HS-5 (cell line): ENCODE results near the gene HIP1.
"Not testable (repeated sequence)": the region's sequence is repeated elsewhere in the genome, so short reads cannot be mapped to it uniquely, and the experiment has no call there.

Experiments used
- DNase-seq: peaks from one replicate; pipeline ENCODE4 v3.0.0-alpha.2; 2012; ENCODE audit warnings: low read depth

HIP1 gene

DNA sequence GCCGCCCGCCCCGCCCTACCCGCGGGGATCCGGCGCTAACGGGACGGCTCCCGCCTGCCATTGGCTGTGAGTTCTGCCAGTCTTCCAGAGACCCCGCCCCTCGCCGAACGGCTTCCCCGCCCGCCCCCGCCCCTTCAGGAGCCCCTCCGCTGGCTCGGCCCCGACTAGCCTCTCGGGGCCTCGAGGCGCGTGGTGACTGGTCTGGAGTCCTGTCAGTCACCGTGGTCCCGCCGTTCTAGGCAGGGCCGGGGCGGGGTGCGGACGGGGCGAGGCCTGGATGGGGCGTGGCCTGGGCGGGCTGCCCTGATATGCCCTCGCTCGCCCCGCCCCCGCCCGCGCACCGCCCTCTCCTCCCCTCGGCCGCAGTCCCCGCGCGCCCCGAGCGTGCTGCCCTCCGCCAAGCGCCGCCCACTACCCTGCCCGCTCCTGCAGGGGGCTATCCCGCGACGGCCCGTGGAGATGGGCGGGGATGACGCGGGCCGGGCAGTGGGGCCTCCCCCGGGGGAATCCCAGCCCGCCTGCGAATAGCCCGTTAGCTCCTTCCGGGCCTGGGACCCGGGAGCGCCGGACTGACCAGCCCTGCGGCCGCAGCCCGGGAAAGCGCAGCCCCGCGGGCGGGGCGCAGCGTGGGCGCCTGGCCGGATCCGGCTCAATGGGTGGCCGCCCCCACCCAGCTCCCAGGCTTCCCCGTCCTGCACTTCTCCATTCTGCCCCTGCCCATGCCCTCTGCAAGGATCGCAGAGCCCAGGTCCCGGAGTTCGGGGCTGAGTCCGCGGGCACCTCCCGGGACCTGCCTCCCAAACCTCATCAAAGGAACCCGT lies 444 bp upstream of the HIP1 start:
- peak; percentile 87 for DNase-seq

DNA sequence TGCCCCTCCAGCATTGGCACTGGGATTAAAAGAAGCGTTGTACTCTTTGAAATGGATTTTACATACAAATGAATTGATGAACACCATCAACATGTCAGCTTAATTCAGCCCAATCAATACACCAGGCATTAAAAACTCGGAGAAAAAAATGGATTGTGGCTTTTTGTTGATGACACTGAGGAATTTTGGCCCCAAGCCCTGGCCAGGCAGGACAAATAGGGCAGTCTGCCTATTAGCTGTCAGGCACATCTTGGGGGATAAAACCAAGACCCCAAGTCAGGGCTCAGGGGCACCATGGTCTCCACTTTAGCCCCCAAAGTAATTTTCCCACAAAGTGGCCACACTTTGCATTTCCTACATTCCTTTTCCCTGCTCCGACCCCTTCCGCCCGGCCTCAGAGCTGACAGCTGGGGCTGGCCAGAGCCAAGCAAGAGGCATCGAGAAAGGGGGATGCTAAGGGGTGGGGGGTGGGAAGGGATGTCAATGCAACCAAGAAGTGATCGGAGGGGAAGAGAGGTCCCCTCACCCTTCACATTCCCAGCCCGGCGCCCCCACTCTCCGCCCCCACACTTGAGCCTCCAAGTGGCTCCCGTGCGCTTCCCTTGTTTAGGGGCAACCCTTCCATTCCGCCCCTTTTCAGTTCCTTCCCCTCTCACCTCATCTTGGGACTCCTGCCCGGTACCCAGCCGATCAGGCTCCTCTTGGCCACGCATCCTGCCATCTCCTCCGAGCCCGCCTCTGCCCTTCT lies 711 bp downstream of the HIP1 start:
- no peak for DNase-seq

DNA sequence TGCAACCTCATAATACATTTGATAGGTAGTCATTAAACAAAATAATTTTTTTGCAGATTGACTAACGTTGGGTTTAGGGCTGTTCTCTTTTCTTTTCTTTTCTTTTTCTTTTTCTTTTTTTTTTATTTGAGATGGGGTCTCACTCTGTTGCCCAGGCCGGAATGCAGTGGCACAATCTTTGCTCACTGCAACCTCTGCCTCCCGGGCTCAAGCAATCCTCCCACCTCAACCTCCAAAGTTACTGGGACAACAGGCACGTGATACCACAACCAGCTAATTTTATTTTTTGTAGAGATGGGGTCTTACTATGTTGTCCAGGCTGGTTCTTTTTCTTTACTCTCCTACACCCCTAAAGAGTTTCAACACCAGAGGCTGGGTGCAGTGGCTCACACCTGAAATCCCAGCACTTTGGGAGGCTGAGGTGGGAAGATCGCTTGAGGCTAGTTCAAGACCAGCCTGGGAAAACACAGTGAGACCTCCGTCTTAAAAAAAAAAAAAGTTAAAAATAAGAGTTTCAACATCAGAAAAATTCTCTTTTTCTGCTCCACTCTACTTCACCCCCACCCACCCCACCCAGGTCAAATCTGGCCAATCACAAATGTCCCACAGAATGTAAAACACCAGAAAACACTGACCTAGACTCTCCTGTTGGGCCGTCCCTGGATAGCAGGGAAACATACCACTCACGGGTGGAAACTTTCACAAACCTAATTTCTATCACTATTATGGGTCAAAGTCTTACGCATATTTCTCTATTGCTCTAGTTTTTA lies 3.0 kb downstream of the HIP1 start:
- no peak for DNase-seq

DNA sequence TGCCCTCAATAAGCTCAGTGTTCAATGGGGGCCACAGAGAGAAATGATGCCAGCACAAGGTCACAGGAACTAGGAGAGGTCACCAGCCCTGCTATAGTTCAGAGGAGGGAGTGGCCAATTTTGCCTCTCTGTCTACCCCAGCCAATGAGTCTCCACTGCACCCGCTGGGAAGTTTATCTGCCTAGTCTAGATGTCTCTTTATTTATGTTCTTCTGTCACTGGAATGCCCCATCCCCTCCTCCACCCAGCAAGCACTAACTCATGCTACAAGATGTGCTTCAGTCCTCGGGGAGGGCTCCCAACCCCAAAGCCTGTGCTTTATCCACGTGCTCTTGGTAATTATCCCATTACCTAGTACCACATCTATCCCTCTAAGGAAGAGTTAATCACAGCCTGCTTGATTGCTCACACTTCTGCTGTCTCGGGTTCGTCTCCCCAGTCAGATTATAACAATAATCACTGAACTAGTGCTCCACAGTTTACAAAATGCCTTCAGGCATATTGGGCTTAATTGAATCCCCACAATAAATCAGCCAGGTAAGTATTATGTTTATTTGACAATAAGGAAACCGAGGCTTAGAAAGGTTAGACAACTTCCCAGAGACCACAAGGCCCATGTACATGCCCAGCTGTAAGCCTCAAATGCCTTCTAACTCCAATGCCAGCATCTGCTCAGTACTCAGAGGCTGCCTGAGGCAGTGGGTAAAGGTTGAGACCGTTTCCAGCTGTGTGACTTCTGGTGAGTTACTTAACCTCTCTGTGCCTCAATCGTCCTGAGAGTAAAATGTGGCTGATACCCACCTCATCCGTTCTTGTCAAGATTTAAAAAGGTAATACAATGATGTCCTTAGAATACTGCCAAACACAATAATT lies 3.9 kb downstream of the HIP1 start:
- DNase-seq = no peak

DNA sequence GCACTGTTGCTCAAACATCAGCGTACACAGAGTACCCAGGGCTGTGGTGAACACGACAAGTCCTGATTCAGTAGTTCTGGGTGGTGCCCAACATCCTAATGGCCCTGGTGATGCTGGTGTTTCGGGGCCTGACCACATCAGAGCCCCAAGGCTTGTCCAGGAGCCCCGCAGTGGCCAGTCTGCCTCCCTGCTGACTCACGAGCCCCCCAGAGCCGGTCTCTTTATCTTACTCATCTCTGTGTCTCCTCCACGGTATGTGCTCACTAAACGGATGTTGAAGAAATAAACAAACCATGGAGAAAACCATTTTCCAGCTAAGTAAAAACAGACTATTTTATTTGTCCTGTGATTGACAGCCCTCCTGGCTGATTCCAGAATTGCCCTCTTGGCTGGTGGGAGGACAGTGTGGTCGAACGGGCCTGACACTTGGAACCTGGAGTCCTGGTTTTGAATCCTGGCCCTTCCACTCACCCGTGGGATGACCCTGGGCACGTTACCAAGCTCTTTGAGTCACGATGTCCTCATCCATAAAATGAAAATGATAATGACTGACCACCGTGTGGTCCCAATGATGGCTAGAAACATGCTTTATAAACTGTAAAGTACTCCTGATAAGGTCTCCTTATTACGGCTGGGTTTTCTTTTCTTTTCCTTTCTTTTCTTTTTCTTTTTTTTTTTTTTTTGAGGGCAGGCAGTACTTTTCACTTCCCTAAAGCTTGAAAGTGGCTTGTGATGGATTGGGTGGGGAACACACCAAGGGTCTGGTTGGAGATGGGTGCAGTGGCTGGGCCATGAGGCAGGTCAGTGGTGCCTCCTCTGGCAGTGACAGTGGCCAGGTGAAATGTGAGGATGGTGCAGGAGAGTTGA lies 5.7 kb downstream of the HIP1 start:
- DNase-seq = peak; percentile 93

DNA sequence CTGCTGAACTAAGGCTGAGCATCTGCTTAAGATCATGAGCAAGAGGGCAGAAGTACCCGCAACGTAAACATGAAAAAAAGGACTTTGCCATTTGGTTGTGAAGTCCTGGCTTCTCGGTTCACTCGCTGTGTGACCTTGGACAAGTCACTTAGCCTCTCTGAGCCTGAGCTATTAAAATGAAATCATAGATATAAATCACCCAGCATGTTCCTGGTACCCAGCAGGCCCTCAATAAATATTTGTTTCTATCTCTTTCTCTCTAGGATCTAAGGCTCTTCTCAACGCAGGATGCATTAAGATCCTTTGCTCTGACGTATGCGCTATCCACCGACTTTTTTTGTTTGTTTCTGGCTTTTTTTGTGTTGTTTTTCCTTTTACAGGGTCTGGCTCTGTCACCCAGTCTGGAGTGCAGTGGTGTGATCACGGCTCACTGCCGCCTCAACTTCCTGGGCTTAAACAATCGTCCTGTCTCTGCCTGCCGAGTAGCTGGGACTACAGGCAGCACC lies 6.7 kb downstream of the HIP1 start:
- no peak for DNase-seq

DNA sequence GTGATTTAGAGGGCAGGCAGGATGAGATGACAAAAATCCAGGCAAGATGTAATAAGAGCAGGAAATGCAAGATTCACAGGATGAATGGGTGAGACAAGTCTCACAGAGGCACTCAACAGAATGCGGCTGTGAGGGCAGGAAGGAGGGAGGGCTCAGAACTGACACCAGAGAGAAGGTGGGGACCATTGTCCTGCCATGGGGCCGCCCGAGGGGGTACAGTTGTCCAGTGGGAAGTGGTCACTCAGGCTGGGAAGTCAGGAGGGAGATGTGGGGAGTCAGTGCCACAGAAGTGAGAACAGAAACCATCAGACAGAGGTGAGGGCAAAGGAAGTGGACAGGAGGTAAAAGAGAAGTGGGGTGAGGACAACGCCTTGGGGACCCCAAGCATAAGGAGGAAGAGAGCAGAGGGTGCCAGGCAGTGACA lies 8.9 kb downstream of the HIP1 start:
- no peak for DNase-seq

DNA sequence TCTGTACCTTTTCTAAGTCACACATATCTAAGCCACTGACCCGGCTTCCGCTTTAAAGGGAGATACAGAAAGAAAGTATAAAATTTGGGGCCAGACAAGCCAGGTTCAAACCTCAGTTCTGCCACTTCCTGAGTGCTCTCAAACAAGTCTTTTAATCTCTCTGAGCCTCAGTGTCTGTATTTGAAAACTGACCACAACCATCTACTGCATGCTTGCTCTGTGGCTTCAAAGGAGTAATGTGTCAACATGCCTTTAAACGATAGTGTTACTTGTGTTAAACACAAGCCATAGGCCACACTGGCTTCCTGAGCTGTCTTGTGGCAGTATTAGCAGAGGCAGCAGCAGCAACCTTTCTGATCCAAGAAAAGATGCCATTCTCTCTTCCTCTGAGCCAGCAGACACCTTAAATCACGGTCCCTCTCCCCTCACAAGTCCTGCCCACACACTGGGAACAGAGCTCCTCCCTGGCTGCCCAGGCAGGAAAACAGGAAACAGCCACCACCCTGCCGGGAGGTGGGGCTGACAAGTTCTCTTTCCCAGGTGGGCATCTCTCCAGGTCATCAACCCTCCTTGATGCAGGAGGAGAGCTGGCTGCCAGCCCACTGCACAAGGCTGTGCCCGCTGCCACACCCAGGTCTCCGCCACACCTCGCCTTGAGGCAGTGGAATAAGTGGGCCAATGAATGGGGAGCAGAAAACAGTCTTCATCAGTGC lies 10.7 kb downstream of the HIP1 start:
- DNase-seq = no peak

DNA sequence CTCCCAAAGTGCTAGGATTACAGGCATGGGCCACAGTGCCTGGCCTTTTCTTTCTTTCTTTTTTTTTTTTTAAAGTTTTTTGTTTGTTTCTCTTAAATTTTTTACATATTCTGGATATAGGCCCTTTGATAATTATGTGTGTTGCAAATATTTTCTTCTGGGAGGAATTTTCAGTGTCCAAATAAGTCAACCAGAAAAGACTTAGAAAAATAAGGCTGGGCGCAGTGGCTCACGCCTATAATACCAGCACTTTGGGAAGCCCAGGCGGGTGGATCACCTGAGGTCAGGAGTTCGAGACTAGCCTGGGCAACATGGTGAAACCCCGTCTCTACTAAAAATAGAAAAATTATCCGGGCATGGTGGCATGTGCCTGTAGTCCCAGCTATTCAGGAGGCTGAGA lies 11.4 kb downstream of the HIP1 start:
- DNase-seq = not testable (repeated sequence)

DNA sequence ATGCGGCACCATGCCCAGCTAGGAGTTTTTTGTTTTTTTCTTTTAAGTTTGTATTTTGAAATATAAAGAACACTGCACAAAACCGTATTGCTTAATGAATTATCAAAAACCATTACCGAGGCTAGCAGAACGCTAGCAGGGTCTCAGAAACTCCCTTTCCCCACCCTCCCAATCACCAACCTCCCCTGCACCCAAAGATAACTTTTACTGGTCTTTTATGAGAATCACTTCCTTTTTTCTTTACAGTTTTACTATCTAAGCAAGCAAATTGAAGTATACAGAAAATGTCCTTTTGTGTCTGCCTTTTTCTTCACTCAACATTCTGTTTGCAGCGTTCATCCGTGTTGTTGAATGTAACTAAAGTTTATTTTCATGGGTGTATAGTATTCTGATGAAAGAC lies 13.4 kb downstream of the HIP1 start:
- no peak for DNase-seq

DNA sequence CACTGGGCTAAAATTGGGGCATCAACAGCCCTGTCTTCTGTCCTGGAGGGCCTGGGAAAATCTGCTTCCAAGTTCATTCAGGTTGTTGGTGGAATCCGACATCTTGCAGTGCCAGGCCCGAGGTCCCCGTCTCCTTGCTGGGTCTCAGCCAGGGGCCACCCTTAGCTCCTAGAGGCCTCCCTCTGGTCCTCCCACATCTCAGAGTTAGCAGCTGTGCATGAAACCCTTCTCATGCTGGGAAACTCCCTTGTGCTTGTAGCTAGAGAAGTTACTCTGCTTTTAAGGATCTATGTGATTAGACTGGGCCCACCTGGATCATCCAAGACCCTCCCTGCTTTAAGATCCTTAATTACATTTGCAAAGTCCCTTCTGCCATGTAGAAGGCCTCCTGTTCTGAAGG lies 15.3 kb downstream of the HIP1 start:
- DNase-seq = no peak

DNA sequence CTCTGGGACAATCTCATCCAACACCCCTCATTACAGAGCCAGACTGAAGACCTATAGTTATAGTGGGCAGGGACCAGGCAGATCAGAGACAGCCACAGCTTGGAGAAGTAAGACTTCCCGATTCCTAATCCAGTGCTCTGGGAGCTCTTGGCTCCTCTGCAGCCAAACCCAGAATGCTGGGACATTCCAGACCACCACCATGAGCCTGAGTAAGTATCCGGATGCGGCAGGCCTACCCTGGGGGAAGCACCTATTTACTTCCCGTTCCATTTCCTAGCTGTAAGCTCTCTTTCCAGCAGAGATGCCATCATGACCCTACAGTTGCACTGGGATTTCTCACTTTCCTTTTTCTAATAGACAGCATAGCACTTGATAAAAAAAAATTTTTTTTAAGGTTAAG lies 16.4 kb downstream of the HIP1 start:
- no peak for DNase-seq

DNA sequence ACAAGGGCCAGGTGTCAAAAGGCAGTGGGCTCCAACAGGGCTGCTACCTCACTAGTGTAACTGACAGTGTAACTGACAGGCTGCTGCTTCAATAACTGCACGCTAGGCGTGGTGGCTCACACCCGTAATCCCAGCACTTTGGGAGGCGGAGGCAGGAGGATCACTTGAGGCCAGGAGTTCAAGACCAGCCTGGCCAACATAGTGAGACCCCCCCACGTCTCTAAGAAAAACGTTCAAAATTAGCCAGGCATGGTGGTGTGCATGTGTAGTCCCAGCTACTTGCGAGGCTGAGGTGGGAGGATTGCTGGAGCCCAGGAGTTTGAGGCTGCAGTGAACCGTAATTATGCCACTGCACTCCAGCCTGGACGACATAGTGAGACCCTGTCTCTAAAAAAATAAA lies 16.8 kb downstream of the HIP1 start:
- not testable (repeated sequence) for DNase-seq

DNA sequence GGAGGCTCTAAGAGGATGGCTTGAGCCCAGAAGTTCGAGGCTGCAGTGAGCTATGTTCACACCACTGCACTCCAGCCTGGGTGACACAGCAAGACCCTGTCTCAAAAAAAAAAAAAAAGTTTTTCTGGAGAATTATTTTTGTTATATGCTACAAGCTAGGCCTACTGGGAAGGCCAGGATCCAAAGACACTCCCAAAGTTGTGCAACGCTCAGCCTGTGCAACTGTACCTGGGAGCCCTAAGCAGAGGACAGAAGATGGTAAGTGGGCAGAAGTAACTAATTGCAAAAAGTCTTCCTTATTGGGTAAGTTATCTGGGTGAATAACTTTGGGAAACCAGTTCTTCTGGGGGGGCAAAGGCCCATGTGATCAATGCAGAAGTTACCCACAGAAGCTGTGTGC lies 17.3 kb downstream of the HIP1 start:
- DNase-seq = no peak

DNA sequence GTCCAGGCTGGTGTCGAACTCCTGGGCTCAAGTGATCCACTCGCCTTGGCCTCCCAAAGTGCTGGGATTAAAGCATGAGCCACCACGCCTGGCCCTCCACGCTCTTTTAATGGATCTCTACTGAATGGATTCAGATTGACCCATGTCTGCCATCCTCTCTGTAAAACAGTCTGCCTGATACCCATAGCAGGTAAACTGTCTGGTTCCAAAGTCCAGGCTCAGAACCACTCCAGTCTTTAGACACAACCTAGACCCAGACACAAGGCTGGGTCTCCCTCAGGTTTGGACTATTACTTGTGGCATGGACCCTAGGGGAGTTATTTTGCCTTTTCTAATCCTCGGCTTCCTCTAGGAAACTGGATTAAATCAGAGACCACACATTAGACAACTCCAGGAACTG lies 19.1 kb downstream of the HIP1 start:
- no peak for DNase-seq

DNA sequence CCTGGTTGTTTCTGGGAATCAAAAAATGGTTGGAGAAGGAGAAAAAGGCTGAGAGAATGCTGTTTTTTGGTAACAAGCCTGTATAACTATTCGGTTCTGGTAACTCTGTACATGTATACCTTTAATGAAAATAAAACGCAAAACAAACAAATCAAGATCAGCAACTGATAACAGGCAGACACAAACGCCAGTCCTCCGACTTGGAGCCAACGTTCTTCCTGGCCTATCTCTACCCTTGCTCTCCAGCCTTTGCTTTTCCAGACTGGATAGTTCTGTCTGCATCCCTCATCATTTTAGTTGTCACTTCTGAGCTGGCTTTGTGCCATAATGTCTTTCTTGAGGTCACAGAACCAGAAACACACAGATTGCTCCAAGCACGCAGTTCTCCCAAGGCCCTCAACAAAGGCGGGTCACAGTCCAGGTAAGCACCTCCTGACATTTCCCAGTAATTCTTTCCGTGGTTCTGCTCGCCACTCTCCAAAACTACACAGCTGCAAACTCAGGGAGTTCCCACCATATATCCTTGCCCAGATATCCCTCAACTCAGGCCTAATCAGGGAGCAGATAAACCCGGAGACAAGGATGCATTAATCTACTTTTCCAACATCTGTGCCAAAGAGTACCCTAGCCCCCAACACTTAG lies 20.2 kb downstream of the HIP1 start:
- DNase-seq = no peak

DNA sequence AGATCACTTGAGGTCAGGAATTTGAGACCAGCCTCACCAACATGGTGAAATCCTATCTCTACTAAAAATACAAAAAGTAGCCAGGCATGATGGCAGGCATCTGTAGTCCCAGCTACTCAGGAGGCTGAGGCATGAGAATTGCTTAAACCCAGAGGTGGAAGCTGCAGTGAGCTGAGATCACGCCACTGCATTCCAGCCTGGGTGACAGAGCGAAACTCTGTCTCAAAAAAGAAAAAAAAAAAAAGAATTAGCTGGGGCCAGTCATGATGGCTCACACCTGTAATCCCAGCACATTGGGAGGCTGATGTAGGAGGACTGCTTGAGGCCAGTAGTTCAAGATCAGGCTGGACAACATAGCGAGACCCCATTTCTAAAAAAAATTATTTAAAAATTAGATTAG lies 21.0 kb downstream of the HIP1 start:
- peak; percentile 9 for DNase-seq

DNA sequence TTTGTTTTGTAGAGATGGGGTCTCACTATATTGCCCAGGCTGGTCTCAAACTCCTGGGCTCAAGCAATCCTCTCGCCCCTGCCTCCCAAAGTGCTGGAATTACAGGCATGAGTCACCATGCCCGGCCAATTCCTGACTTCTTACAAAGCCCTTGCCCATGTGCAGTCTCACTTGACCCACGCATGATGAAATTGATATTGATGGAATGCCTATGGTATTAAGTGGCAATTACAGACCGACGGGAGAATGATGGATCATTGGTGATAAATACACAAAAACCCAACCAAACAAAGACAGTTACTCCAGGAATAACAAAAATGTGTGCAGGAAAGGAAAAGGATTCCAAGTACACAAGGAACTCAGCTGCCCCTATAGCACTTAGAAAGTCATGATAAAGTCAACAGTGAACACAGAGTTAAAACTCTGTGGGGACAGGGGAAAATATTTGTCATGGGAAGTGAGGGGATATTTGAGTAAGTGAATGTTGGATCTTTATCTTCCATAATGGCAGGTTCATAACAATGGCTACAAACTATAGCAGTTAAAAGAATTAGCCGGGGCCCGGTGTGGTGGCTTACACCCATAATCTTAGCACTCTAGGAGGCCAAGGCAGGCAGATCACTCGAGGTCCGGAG lies 21.6 kb downstream of the HIP1 start:
- DNase-seq = peak; percentile 86

DNA sequence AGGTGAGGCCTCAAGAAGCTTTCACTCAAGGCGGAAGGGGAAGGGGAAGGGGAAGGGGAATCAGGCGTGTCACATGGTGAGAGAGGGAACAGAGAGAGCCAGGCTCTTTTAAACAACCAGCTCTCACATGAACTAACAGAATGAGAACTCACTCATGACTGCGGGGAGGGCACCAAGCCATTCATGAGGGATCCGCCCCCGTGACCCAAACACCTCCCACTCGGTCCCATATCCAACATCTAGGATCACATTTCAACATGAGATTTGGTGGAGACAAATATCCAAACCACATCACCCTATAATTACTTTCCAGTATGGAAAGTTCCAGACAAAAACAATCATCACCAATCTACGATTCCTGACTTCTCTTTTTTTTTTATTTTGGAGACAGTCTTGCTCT lies 22.9 kb downstream of the HIP1 start:
- no peak for DNase-seq
